Stimulated activated CD4-positive, alpha-beta T cell treated with anti-CD3 and anti-CD28 coated beads, TNF-alpha, amount 100 ng/mL, for 1 hour (primary cell): ENCODE measurements around the gene GUCY1A1.
"Not testable (repeated sequence)": the region's sequence is repeated elsewhere in the genome, so short reads cannot be mapped to it uniquely, and the experiment has no call there.

Source experiments
- DNase-seq, 3 donors: peaks; one replicate each; pipeline ENCODE4 v3.0.0-alpha.2; 2020; ENCODE audit warnings: low read depth in 3 of 3, low spot score in 1 of 3

Gene GUCY1A1

GRCh38 chr4:155666344-155667221 lies at the start of gene GUCY1A1:
TSS of gene GUCY1A1 (plus strand) at chr4:155666848. CDS start at chr4:155696868, 30,020 bp downstream.
- no peak for DNase-seq

GRCh38 chr4:155617296-155617695 lies 49.4 kb upstream of the GUCY1A1 start:
- DNase-seq, result no peak

DNA sequence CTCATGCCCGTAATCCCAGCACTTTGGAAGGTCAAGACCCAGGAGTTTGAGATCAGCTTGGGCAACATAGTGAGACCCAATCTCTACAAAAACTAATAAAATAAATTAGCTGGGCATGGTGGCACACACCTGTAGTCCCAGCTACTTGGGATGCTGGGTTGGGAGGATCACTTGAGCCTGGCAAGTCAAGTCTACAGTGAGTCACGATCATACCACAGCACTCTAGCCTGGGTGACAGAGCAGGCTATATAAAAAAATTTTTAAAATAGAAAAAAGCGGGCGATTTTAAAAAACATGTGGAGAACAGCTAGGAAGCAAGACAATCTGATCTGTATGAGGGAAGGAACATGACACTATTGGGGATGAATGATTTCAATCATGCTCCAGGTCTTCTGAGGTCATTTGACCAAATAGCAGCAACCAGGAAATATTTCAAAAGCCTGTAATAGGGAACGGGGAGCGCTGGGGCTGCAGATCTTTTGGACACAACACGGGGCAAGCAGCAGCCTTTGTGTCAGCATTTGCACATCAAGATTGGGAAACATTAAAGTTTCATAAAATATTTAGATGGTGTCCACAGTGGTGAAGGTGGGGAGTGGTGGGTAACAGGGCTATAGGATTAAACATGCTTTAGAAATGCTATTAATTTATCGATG lies 48.3 kb upstream of the GUCY1A1 start:
- no peak for DNase-seq

GRCh38 chr4:155620637-155621036 lies 46.0 kb upstream of the GUCY1A1 start:
- DNase-seq, result no peak

- DNase-seq, result no peak
Measured at GRCh38 chr4:155624478-155624877, 42.2 kb upstream of the GUCY1A1 start.

DNA sequence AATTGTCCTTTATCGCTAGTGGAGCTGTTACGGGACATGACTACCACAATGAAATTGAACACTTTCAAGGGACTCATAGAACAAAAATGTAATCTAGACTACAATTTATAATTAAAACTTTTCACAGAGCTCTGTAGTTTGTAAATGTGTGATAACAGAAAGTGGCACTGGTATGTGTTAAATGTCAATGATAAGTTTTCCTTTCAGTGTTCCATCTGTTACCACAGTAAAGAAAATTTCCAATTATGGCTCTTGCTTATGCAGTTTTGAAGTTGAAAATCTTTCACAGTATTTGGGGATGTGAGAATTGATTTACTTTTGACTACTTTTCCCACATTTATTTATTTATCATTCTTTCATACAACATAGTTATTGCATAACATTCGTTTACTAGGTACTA lies 40.1 kb upstream of the GUCY1A1 start:
- no peak for DNase-seq

GRCh38 chr4:155629183-155629825 lies 37.3 kb upstream of the GUCY1A1 start:
- no peak for DNase-seq

DNA sequence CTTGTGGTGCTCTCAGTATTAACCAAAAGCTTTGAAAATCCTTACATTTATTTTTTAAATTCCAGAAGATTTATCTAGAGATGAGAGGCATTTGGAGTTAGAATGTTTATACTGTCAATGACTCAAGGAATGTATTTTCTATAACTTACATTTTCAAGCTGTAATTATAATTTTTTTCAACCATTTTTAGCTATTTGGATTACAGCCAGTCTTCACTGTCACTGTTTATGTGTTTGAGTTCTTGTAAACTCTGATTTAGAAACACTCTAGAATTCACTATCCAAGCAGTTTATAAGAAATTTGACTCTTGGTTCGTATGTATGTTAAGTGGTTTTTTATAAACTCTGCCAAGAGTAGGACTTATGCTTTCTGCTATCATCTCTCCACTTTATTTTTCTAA lies 36.7 kb upstream of the GUCY1A1 start:
- no peak for DNase-seq

- DNase-seq, result no peak
Measured at GRCh38 chr4:155632310-155632840, 34.3 kb upstream of the GUCY1A1 start.

DNA sequence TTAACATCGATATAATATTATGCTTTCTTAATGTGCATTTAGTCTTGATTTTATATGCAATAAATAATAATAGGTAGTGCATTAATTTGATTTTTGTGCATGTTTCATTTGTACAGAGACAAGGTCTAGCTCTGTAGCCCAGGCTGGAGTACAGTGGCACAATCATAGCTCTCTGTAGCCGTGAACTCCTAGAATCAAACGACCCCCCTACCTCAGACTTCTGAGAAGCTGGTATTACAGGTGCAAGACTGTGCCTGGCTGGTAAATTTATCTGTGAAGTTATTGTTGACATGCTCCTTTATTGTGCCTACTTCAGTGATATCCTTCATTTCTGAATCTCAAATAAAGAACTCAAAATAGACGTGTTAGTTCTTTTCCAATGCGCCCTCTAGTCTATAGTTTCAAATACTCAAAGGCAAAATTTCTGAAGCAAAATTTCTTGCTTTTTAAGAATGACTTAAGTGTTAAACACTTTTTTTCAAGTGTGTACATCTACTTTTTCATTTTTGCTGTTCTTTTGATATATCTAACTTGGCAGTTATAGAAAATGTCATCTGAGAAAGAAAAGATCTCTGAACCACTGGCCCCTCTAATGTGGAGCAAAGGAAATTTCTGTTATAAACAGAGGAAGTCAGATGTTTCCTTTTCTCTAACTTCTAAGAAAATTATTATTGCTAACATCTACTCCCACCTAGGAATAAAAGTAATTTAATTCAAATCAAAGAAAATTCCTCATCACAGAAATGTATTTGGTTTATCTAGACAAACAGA lies 28.3 kb upstream of the GUCY1A1 start:
- no peak for DNase-seq

GRCh38 chr4:155639704-155640523 lies 26.7 kb upstream of the GUCY1A1 start:
- DNase-seq, result no peak

DNA sequence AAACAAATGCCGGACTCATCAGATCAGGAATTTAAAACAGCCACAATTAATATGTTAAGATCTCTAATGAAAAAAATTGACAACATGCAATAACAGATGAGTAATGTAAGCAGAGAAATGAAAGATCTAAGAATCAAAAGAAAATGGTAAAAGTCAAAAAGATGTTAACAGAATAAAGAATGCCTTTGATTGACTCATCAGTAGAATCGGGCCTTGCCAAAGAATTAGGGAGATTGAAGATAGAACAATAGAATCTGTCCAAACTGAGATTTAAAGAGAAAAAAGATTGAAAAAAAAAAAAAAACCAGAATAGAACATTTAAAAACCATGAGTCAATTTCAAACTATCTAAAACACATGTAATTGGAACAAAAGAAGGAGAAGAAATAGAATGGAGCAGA lies 25.9 kb upstream of the GUCY1A1 start:
- DNase-seq, result no peak

DNA sequence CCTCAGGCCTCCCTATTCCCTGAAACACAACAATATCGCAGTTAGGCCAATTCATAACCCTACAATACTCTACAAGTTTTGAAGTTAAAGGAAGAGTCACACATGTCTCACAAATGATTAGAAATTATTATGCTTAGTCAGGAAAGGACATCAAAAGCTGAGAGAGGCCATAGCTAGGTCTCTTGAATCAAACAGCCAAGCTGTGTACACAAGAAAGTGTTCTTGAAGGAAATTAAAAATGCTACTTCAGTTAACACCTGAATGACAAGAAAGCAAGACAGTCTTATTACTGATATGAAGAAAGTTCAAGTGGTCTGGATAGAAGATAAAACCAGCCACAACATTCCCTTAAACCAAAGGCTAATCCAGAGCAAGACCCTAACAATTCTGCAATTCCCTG lies 23.6 kb upstream of the GUCY1A1 start:
- no peak for DNase-seq

GRCh38 chr4:155646001-155646400 lies 20.6 kb upstream of the GUCY1A1 start:
- no peak for DNase-seq

DNA sequence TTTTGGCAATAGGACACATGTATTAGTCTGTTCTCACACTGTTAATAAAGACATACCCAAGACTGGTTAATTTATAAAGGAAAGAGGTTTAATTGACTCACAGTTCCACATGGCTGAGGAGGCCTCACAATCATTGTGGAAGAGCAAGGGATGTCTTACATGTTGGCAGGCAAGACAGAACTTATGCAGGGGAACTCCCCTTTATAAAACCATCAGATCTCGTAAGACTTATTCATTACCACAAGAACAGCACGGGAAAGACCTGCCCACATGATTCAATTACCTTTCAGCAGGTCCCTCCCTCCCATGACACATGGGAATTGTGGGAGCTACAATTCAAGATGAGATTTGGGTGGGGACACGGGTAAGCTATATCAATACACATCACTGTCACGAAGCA lies 15.9 kb upstream of the GUCY1A1 start:
- DNase-seq, result not testable (repeated sequence)

DNA sequence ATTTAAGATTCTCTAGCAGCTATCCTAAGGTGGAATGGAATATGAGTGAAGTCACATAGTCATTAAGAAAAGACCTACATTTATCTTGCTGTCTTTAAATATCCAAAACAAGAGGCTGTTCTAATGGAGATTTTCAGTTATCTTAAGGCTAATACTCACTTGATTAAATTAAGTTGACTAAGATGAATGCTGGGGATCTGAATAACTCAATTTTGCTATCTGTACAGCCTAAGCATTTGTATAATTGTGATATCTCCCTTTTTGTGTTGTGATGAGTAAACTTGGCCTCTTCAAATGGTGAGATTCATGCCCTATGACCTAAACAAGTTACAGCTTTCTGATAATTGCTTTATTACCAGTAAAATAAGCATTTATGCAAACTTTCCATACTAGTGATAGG lies 13.6 kb upstream of the GUCY1A1 start:
- no peak for DNase-seq

DNA sequence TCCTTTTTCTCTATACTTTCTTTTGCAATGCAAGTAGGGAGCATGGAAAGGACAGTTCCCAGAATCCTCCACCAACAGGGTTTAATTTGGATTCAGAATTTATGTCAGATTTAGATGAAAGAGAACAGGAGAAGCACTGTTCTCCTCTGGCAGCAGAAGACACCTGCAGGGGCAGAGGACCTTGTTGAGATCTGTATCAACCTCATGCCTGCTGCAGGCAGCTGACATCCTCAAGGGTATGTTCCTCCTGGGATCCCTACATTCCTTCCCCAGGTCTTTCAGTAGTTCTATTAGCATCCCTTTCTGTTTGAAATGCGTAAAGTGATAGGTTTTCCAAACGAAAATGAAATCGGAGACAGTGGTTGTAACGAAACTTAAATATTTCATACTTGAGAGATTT lies 10.6 kb upstream of the GUCY1A1 start:
- no peak for DNase-seq

DNA sequence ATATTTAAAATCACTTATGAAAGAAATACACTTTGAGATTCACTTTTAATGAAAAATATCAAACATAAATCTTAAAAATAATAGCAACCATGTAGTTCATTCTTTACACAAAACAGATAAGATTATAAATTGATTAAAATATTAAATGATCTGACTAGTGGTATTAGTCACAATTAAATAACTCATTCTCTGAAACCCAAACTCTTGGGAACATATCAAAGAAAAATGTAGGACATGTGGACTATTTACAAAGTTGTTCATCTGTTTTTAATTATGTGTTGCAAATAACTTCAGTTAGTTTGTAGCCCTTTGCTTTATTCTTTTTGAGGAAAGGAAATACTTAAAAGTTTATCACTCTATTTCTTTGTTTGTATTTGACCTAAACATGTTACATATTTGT lies 9.5 kb upstream of the GUCY1A1 start:
- DNase-seq, result no peak

DNA sequence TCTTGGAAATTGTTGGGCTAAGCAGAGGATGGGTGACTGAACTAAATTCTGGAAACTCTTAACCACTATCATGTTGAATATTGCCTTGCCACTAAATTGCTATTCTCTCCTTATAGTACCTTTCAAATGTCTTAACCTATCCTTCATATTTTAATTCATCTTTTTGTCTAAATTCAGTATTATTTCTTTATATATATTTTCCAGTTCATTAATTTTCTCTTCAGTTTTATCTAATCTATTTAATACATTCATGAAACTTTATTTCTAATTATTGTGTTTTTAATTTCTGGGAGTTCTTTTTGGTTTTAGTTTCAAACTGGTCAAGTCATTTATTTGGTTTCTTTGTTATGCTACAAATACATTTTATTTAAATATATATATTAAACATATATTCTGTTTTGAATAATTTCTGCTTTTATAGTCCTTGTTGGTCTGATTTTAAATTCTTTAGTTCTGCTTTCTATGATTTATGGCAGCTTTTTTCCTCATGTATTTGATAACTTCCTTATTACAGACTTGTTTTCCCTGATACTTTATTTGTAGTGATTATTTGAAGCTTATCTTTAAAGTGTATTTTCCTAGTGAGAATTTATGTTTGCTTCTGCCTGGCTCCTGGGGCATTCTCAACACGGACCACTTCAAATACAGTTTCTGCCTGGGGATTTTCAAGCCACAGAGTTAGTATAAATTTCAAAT lies 8.5 kb upstream of the GUCY1A1 start:
- no peak for DNase-seq

- DNase-seq, result no peak
Measured at GRCh38 chr4:155658681-155659064, 8.0 kb upstream of the GUCY1A1 start.
